Upper lobe of right lung (tissue), 1 donor: Measurements from ENCODE around the gene S100A5. TPM values are rescaled to one million over a fixed set of nuclear protein-coding genes. Genes with fewer than 3 reads are reported as not detected.
"Not testable (repeated sequence)": the region's sequence is repeated elsewhere in the genome, so short reads cannot be mapped to it uniquely, and the experiment has no call there.

Source experiments
- ATAC-seq: fragments of 200-7000 bp; cut with Tn5 transposase; one replicate; pipeline ENCODE4 v1.9.1; 2020; ENCODE audit warnings: mild to moderate bottlenecking, moderate library complexity
- DNase-seq: peaks from one replicate; pipeline ENCODE4 v3.0.0-alpha.2; 2020
- H3K27ac ChIP-seq: fragments of 200-600 bp; one replicate; pipeline ENCODE4 v1.8.0; 2022
- H3K27me3 ChIP-seq: fragments of 200-600 bp; one replicate; pipeline ENCODE4 v1.8.0; 2022; ENCODE audit warnings: mild to moderate bottlenecking
- H3K36me3 ChIP-seq: fragments of 200-600 bp; one replicate; pipeline ENCODE4 v1.8.0; 2022
- H3K4me1 ChIP-seq: fragments of 200-600 bp; one replicate; pipeline ENCODE4 v1.8.0; 2022
- H3K4me3 ChIP-seq: fragments of 200-600 bp; one replicate; pipeline ENCODE4 v1.8.0; 2022; ENCODE audit warnings: mild to moderate bottlenecking
- H3K9me3 ChIP-seq: fragments of 200-600 bp; one replicate; pipeline ENCODE4 v1.8.0; 2022
- intact Hi-C: fragments of 100-400 bp; cut with DNase I; formaldehyde crosslinking; loops from one replicate; pipeline ENCODE4 v1.11.0; 2022
- total RNA-seq: library from RNA; stranded (reverse); fragmentation: NEBNext Ultra II Directional; extraction: Animal tissue kit (Norgen Biotek cat#: 25700); gene quantifications from one replicate; pipeline ENCODE4 v1.2.1, GENCODE V29; 2021
- TF ChIP-seq, protein P1 (sequence below): fragments of 200-600 bp; IDR thresholded peaks from one replicate; pipeline ENCODE4 v1.8.0; 2022; ENCODE audit warnings: antibody characterized with exemption
- donor health status: DM: no; HTN: yes; CAD: no; lungs with severe emphysema.

S100A5 gene
- total RNA-seq, 1 donor from 2014 or later = not detected

DNA sequence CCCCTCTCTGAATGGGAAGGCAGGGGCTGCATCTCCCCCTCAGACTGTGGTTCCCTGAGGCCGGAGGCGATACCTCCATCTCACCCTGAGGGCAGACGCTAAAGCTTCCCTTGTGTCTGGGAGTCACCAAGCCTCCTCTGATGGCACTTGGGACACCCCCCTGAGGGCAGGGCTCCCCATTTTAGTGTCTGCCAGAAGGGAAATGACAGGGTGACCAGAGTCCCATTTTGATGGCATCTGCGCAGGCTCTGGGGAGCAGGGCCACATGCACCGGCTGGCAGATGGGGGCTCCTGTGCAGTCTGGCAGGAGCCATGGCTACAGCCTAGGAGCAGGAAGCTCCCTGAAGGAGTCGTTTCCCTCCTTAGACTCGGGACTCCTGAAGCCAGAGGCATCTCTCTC is 23.3 kb upstream of the S100A5 start:
- intact Hi-C loops = no loop called here
- Histone ChIP-seq H3K9me3 (no peaks in the 10 kb centered on the region), H3K4me3 (no peak overlapping the region), H3K4me1 (peaks cover 40% of the 10 kb centered on the region), H3K36me3 (no peaks in the 10 kb centered on the region), H3K27me3 (no peaks in the 10 kb centered on the region), H3K27ac (no peak overlapping the region)
- TF ChIP-seq, protein P1, sequence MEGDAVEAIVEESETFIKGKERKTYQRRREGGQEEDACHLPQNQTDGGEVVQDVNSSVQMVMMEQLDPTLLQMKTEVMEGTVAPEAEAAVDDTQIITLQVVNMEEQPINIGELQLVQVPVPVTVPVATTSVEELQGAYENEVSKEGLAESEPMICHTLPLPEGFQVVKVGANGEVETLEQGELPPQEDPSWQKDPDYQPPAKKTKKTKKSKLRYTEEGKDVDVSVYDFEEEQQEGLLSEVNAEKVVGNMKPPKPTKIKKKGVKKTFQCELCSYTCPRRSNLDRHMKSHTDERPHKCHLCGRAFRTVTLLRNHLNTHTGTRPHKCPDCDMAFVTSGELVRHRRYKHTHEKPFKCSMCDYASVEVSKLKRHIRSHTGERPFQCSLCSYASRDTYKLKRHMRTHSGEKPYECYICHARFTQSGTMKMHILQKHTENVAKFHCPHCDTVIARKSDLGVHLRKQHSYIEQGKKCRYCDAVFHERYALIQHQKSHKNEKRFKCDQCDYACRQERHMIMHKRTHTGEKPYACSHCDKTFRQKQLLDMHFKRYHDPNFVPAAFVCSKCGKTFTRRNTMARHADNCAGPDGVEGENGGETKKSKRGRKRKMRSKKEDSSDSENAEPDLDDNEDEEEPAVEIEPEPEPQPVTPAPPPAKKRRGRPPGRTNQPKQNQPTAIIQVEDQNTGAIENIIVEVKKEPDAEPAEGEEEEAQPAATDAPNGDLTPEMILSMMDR = no peak
- DNase-seq = peak; percentile 55
- no peak for ATAC-seq

DNA sequence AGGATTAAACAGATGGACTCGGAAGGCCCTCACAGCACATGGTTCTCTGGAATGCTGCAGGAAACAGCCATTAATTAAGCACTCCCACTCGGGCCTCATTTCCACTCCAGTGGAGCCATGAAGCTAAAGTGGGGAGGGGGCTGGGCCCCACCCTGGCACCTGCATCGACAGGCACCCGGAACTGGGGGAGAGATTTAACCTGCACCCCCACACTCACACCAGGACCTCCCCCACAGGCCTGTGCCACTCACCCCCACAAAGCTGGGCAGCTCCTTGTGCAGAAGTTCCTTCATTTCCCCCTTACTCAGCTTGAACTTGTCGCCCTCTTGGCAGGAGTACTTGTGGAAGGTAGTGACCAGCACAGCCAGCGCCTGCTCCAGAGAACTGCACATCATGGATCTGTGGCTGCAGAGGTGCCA is 22.8 kb upstream of the S100A5 start:
- TF ChIP-seq, protein P1 = no peak
- Histone ChIP-seq H3K36me3 (no peaks in the 10 kb centered on the region), H3K4me1 (peaks cover 35% of the 10 kb centered on the region), H3K27me3 (no peaks in the 10 kb centered on the region), H3K4me3 (no peak overlapping the region), H3K27ac (no peak overlapping the region), H3K9me3 (no peaks in the 10 kb centered on the region)
- intact Hi-C loops = no loop called here
- ATAC-seq (no peak), DNase-seq (peak; percentile 40)

DNA sequence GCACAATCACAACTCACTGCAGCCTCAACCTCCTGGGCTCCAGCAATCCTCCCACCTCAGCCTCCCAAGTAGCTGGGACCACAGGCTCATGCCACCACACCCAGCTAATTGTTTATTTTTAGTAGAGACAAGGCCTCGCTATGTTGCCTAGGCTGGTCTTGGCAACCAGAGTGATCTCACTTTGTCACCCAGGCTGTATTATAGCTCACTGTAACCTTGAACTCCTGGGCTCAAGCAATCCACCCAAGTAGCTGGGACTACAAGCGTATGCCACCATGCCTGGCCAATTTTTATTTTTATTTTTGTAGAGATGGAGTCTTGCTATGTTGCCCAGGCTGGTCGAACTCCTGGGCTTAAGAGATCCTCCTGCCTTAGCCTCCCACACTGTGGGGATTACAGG is 21.3 kb upstream of the S100A5 start:
- ATAC-seq, H3K9me3 ChIP-seq, intact Hi-C loops, H3K27ac ChIP-seq, H3K36me3 ChIP-seq, H3K4me3 ChIP-seq, H3K27me3 ChIP-seq: not testable (repeated sequence)
- H3K4me1 ChIP-seq = peaks cover 21% of the 10 kb centered on the region
- DNase-seq = peak; percentile 28

DNA sequence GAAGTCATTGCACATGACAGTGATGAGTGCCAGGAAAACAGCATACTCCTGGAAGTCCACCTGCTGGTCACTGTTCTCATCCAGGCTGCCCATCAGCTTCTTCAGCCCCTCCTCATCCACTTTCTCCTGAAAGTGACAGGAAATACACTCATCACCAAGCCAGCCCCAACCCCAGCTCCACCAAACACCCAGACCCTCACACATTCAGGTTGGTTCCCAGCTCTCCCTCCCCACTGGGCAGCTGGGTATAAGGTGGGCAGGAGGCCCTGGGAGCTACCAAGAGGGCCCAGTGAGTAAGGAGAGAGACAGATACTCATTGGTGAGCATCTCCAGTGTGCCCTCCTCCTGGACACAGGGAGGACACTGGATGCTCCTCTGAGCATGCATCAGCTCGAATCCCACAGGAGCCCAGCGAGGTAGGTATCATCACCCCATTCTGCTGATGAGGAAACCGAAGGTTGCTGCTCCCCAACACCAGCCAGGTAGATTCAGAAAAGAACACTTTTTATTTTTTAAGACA is 20.8 kb upstream of the S100A5 start:
- Histone ChIP-seq H3K27me3 (no peaks in the 10 kb centered on the region), H3K9me3 (no peaks in the 10 kb centered on the region), H3K27ac (no peak overlapping the region), H3K4me3 (no peak overlapping the region), H3K36me3 (no peaks in the 10 kb centered on the region), H3K4me1 (peaks cover 16% of the 10 kb centered on the region)
- ATAC-seq (no peak), DNase-seq (peak; percentile 48)
- TF ChIP-seq, protein P1 = no peak
- intact Hi-C loops = no loop called here

DNA sequence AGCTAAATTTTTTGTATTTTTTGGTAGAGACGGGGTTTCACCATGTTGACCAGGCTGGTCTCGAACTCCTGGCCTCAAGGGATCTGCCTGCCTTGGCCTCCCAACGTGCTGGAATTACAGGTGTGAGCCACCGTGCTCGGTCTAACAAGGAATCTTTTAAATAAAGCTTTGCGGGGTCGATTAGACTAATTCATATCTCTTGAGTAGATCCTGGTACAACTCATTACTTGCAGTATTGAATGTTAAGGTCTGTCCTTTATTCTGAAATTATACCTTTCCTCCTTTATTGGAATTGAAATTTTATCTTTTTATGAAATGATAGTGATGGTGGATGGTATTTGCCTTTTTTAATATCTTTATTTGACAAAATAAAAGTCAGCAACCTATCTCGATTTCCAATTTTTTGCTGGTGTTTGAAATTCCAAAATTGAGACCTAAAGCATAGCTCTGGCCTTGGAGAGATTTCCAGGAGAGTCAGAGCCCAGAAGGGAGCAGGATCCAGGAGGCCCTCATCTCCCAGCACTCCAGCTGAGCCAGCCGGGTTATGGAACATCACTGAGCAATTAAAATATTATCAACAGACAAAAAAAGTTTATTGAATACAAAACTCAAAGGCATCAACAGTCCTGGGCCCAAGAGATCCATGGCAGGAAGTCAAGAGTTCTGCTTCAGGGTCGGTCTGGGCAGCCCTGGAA is 20.2 kb upstream of the S100A5 start:
- no peaks in the 10 kb centered on the region for H3K27me3 ChIP-seq
- intact Hi-C loops = no loop called here
- no peak overlapping the region for H3K4me3 ChIP-seq
- no peaks in the 10 kb centered on the region for H3K9me3 ChIP-seq
- DNase-seq (peak; percentile 42), ATAC-seq (no peak)
- TF ChIP-seq, protein P1 = no peak
- H3K27ac ChIP-seq = no peak overlapping the region
- H3K4me1 ChIP-seq = peaks cover 11% of the 10 kb centered on the region
- no peaks in the 10 kb centered on the region for H3K36me3 ChIP-seq

DNA sequence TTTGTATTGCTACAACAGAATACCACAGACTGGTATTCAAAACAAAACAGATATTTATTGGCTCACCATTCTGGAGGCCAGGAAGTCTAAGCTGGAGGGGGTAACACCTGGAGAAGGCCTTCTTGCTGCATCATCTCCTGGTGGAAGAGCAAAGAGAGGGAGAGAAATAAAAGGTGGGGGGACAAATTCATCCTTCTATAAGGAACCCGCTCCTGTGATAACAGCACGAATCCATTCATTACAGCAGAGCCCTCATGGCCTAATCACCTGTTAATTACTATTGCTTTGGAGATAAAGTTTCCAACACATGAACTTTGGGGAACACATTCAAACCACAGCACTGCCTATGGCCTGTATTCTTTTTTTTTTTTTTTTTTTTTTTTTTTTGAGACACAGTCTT is 19.5 kb upstream of the S100A5 start:
- H3K9me3 ChIP-seq = no peaks in the 10 kb centered on the region
- peaks cover 4% of the 10 kb centered on the region for H3K4me1 ChIP-seq
- no peak overlapping the region for H3K27ac ChIP-seq
- ATAC-seq = no peak
- DNase-seq = no peak
- H3K36me3 ChIP-seq = no peaks in the 10 kb centered on the region
- intact Hi-C loops = no loop called here
- H3K27me3 ChIP-seq = no peaks in the 10 kb centered on the region
- TF ChIP-seq, protein P1 = no peak
- no peak overlapping the region for H3K4me3 ChIP-seq
